Endothelial cell of umbilical vein (primary cell): ENCODE measurements around the gene FNDC8.

Experiments
- CTCF ChIP-seq, 2 donors: IDR thresholded peaks; 1 replicate in 1 of 2; 2 replicates in 1 of 2; pipeline ENCODE4 v1.5.1; 2011; ENCODE audit warnings: low read length in 2 of 2, mild to moderate bottlenecking in 2 of 2, moderate library complexity in 2 of 2, control low read depth in 1 of 2, inconsistent platforms in 1 of 2, low read depth in 1 of 2; ENCODE audit not compliant: insufficient read depth in 1 of 2; ENCODE audit errors: extremely low read depth in 1 of 2
- EZH2 ChIP-seq: IDR thresholded peaks from 2 replicates; pipeline ENCODE4 v1.6.1; 2012; ENCODE audit warnings: borderline replicate concordance, low read depth, mild to moderate bottlenecking, moderate library complexity, low read length, inconsistent platforms; ENCODE audit not compliant: severe bottlenecking
- FOS ChIP-seq: IDR thresholded peaks from 2 replicates; pipeline ENCODE4 v1.6.1; 2011; ENCODE audit warnings: mild to moderate bottlenecking, low read length, moderate library complexity, borderline replicate concordance; ENCODE audit not compliant: insufficient read depth
- GATA2 ChIP-seq: IDR thresholded peaks from 2 replicates; pipeline ENCODE4 v1.7.0; 2011; ENCODE audit warnings: low read depth, mild to moderate bottlenecking, moderate library complexity, mixed read lengths, low read length; ENCODE audit not compliant: insufficient read length, insufficient read depth
- MAX ChIP-seq: IDR thresholded peaks from 2 replicates; pipeline ENCODE4 v1.6.1; 2011; ENCODE audit not compliant: insufficient read depth, insufficient read length
- MYC ChIP-seq: IDR thresholded peaks from one replicate; pipeline ENCODE4 v1.6.1; 2011; ENCODE audit warnings: mild to moderate bottlenecking, low read depth, low read length
- POLR2A ChIP-seq: IDR thresholded peaks from 2 replicates; pipeline ENCODE4 v1.6.1; 2012; ENCODE audit warnings: low read depth, mild to moderate bottlenecking, control low read depth, low read length
- POLR2AphosphoS5 ChIP-seq: IDR thresholded peaks from 2 replicates; pipeline ENCODE4 v1.6.1; 2012; ENCODE audit warnings: low read depth, mild to moderate bottlenecking, control low read depth, low read length, moderate library complexity; ENCODE audit not compliant: insufficient read depth

GRCh38 chr17:35129154-35129972, 7.9 kb downstream of the FNDC8 start:
- TF ChIP-seq POLR2AphosphoS5 (no peak), CTCF (IDR thresholded peaks at IDR 0.05; ENCODE audit: extremely low read depth in 1 of 2, insufficient read depth in 1 of 2, low read depth in 1 of 2, low read length in 2 of 2) (no peak), MYC (no peak), MAX (no peak), FOS (no peak), EZH2 (no peak), POLR2A (no peak), GATA2 (no peak)
